NK-92 (cell line): ENCODE measurements around the gene SNAP91.
"Not testable (repeated sequence)": the region's sequence is repeated elsewhere in the genome, so short reads cannot be mapped to it uniquely, and the experiment has no call there.

Experiments used
- DNase-seq: peaks from one replicate; lab custom pipeline; 2025; ENCODE audit not compliant: unreplicated experiment; lab: John Stamatoyannopoulos, UW

Gene SNAP91

GRCh38 chr6:83633609-83634008 lies 75.3 kb downstream of the SNAP91 start:
- DNase-seq = no peak

- no peak for DNase-seq
Observed at GRCh38 chr6:83633149-83633548, 75.8 kb downstream of the SNAP91 start.

- DNase-seq = not testable (repeated sequence)
Observed at GRCh38 chr6:83629908-83630307, 79.0 kb downstream of the SNAP91 start.

- no peak for DNase-seq
Observed at GRCh38 chr6:83615025-83615999, 93.6 kb downstream of the SNAP91 start.

- no peak for DNase-seq
Observed at GRCh38 chr6:83613378-83613777, 95.5 kb downstream of the SNAP91 start.

GRCh38 chr6:83609248-83609647 lies 99.7 kb downstream of the SNAP91 start:
- no peak for DNase-seq

- no peak for DNase-seq
Observed at GRCh38 chr6:83605517-83605916, 103.4 kb downstream of the SNAP91 start.

- no peak for DNase-seq
Observed at GRCh38 chr6:83603551-83603950, 105.3 kb downstream of the SNAP91 start.

GRCh38 chr6:83601119-83601518 lies 107.8 kb downstream of the SNAP91 start:
- no peak for DNase-seq

GRCh38 chr6:83600459-83600858 lies 108.4 kb downstream of the SNAP91 start:
- DNase-seq = no peak

GRCh38 chr6:83597511-83597910 lies 111.4 kb downstream of the SNAP91 start:
- DNase-seq = no peak

GRCh38 chr6:83597051-83597450 lies 111.8 kb downstream of the SNAP91 start:
- no peak for DNase-seq

GRCh38 chr6:83594941-83595340 lies 114.0 kb downstream of the SNAP91 start:
- DNase-seq = no peak

- no peak for DNase-seq
Observed at GRCh38 chr6:83593395-83593785, 115.5 kb downstream of the SNAP91 start.

- DNase-seq = no peak
Observed at GRCh38 chr6:83592770-83593394, 116.0 kb downstream of the SNAP91 start.

GRCh38 chr6:83590416-83590815 lies 118.5 kb downstream of the SNAP91 start:
- DNase-seq = no peak

GRCh38 chr6:83589076-83589475 lies 119.8 kb downstream of the SNAP91 start:
- DNase-seq = no peak

- no peak for DNase-seq
Observed at GRCh38 chr6:83578057-83578456, 130.8 kb downstream of the SNAP91 start.

- no peak for DNase-seq
Observed at GRCh38 chr6:83574783-83575182, 134.1 kb downstream of the SNAP91 start.

GRCh38 chr6:83571663-83572185 lies 137.2 kb downstream of the SNAP91 start:
- DNase-seq = not testable (repeated sequence)

GRCh38 chr6:83558975-83559374 lies 149.9 kb downstream of the SNAP91 start:
- no peak for DNase-seq

- DNase-seq = no peak
Observed at GRCh38 chr6:83556871-83557270, 152.0 kb downstream of the SNAP91 start.
